GM23338 (cell line): ENCODE results near the gene EFCAB8. TPM values are rescaled to one million over a fixed set of nuclear protein-coding genes. Genes with fewer than 3 reads are reported as not detected.

Source experiments
- ATAC-seq: fragments of 200-7000 bp; cut with Tn5 transposase; 3 replicates; pipeline ENCODE4 v1.9.1; 2020
- DNase-seq: peaks from one replicate; pipeline ENCODE4 v3.0.0-alpha.2; 2015; ENCODE audit warnings: low spot score
- H2AFZ ChIP-seq: fragments of 200-600 bp; sonication (generic); 2 replicates; pipeline ENCODE4 v1.8.0; 2016; ENCODE audit warnings: antibody characterized with exemption, mild to moderate bottlenecking, moderate library complexity
- H3F3A ChIP-seq: fragments of 200-600 bp; sonication (generic); replicated peaks from 2 replicates; pipeline ENCODE4 v1.8.0; 2017; ENCODE audit warnings: antibody characterized with exemption, mixed run types, low read depth
- H3K27ac ChIP-seq: fragments of 200-600 bp; sonication (generic); 2 replicates; pipeline ENCODE4 v1.6.1; 2016; ENCODE audit warnings: low read depth
- H3K27me3 ChIP-seq: fragments of 200-600 bp; sonication (generic); 2 replicates; pipeline ENCODE4 v1.8.0; 2016; ENCODE audit warnings: mild to moderate bottlenecking, mixed run types, moderate library complexity; ENCODE audit not compliant: insufficient read depth
- H3K36me3 ChIP-seq: fragments of 200-600 bp; sonication (generic); 2 replicates; pipeline ENCODE4 v1.8.0; 2016; ENCODE audit warnings: mild to moderate bottlenecking; ENCODE audit not compliant: insufficient read depth
- H3K4me1 ChIP-seq: fragments of 200-600 bp; sonication (generic); 2 replicates; pipeline ENCODE4 v1.8.0; 2016; ENCODE audit warnings: mild to moderate bottlenecking, moderate library complexity; ENCODE audit not compliant: insufficient read depth
- H3K4me2 ChIP-seq: fragments of 200-600 bp; sonication (generic); 2 replicates; pipeline ENCODE4 v1.7.1; 2017; ENCODE audit warnings: mixed run types
- H3K4me3 ChIP-seq: fragments of 200-600 bp; sonication (generic); 2 replicates; pipeline ENCODE4 v1.6.1; 2016; ENCODE audit warnings: mixed run types
- H3K79me2 ChIP-seq: fragments of 200-600 bp; sonication (generic); replicated peaks from 2 replicates; pipeline ENCODE4 v1.8.0; 2017; ENCODE audit warnings: mild to moderate bottlenecking; ENCODE audit not compliant: insufficient read depth
- H3K9me2 ChIP-seq: fragments of 200-600 bp; sonication (generic); 2 replicates; pipeline ENCODE4 v1.8.0; 2017; ENCODE audit not compliant: insufficient read depth
- H4K20me1 ChIP-seq: fragments of 200-600 bp; sonication (generic); replicated peaks from 2 replicates; pipeline ENCODE4 v1.8.0; 2017; ENCODE audit warnings: mild to moderate bottlenecking; ENCODE audit not compliant: insufficient read depth
- H3K27ac Mint-ChIP-seq: 2 replicates; pipeline ENCODE4 v1.8.0; 2020; ENCODE audit warnings: inconsistent platforms, mild to moderate bottlenecking, moderate library complexity, mixed read lengths
- H3K27me3 Mint-ChIP-seq: 3 replicates; pipeline ENCODE4 v1.8.0; 2022; ENCODE audit warnings: low read depth, mild to moderate bottlenecking, moderate library complexity, mixed read lengths, inconsistent platforms; ENCODE audit not compliant: insufficient read depth, poor library complexity
- H3K36me3 Mint-ChIP-seq: 3 replicates; pipeline ENCODE4 v1.8.0; 2021; ENCODE audit warnings: low read depth, mild to moderate bottlenecking, inconsistent platforms, moderate library complexity, mixed read lengths
- H3K4me1 Mint-ChIP-seq: 3 replicates; pipeline ENCODE4 v1.8.0; 2020; ENCODE audit warnings: mild to moderate bottlenecking, inconsistent platforms, mixed read lengths
- H3K4me3 Mint-ChIP-seq: 3 replicates; pipeline ENCODE4 v1.8.0; 2021; ENCODE audit warnings: moderate library complexity, mild to moderate bottlenecking, inconsistent platforms, mixed read lengths
- H3K9me3 Mint-ChIP-seq: 3 replicates; pipeline ENCODE4 v1.8.0; 2020; ENCODE audit warnings: moderate library complexity, mild to moderate bottlenecking, inconsistent platforms, mixed read lengths
- CREB1 ChIP-seq: fragments of 250-450 bp; sonication (Bioruptor Pico); IDR thresholded peaks from 2 replicates; pipeline ENCODE4 v1.5.0; 2020; ENCODE audit warnings: low read depth, mild to moderate bottlenecking, moderate library complexity
- EZH2 ChIP-seq: fragments of 200-600 bp; sonication (generic); IDR thresholded peaks from one replicate; pipeline ENCODE4 v1.8.0; 2017; ENCODE audit warnings: antibody characterized with exemption, mild to moderate bottlenecking, low read depth; ENCODE audit not compliant: unreplicated experiment
- EZH2phosphoT487 ChIP-seq: fragments of 200-600 bp; sonication (generic); IDR thresholded peaks from one replicate; pipeline ENCODE4 v1.8.1; 2018; ENCODE audit warnings: antibody characterized with exemption; ENCODE audit not compliant: unreplicated experiment
- JUNB ChIP-seq: IDR thresholded peaks from one replicate; pipeline ENCODE4 v1.6.1; 2016; ENCODE audit warnings: antibody characterized with exemption; ENCODE audit not compliant: unreplicated experiment
- NANOG ChIP-seq: IDR thresholded peaks from 2 replicates; pipeline ENCODE4 v1.6.1; 2016; ENCODE audit warnings: antibody characterized with exemption, borderline replicate concordance
- POLR2AphosphoS5 ChIP-seq: IDR thresholded peaks from 2 replicates; pipeline ENCODE4 v1.6.1; 2016; ENCODE audit warnings: antibody characterized with exemption, low read depth
- REST ChIP-seq: IDR thresholded peaks from one replicate; pipeline ENCODE4 v1.6.1; 2018; ENCODE audit warnings: antibody characterized with exemption; ENCODE audit not compliant: unreplicated experiment
- STAT1 ChIP-seq: IDR thresholded peaks from one replicate; pipeline ENCODE4 v1.6.1; 2016; ENCODE audit warnings: antibody characterized with exemption; ENCODE audit not compliant: unreplicated experiment
- ZNF114 ChIP-seq: fragments of 250-450 bp; sonication (Bioruptor Pico); IDR thresholded peaks from 2 replicates; pipeline ENCODE4 v1.5.0; 2020; ENCODE audit warnings: mild to moderate bottlenecking, moderate library complexity
- ZNF331 ChIP-seq: fragments of 250-450 bp; sonication (Bioruptor Pico); IDR thresholded peaks from 2 replicates; pipeline ENCODE4 v1.5.0; 2020; ENCODE audit warnings: low read depth, mild to moderate bottlenecking, moderate library complexity
- polyA plus RNA-seq: library from polyadenylated mRNA; unstranded; fragments of >200 nt; fragmentation: Nextera tagmentation; extraction: Ambion mirVana; gene quantifications from 2 replicates; pipeline ENCODE4 v1.2.1, GENCODE V29; 2016
- total RNA-seq: library from RNA; depleted of rRNA; stranded (reverse); fragments of >200 nt; shearing (Covaris generic); gene quantifications from 2 replicates; pipeline ENCODE4 v1.2.3, GENCODE V29; 2014
- TF ChIP-seq, protein P1 (sequence below): IDR thresholded peaks from 2 replicates; pipeline ENCODE4 v1.6.1; 2016; ENCODE audit warnings: antibody characterized with exemption
- TF ChIP-seq, protein P2 (sequence below), 2 experiments: fragments of 200-600 bp in 1 of 2; sonication (generic) in 1 of 2; conservative IDR thresholded peaks; 2 replicates each; pipeline versions ENCODE4 v1.5.1 to v1.6.1; 2016 to 2017; ENCODE audit warnings: antibody characterized with exemption in 2 of 2, low read depth in 2 of 2, mild to moderate bottlenecking in 2 of 2, moderate library complexity in 1 of 2

Gene EFCAB8
- total and polyA plus RNA-seq, 2 experiments from 2014 or later: 0.35 TPM; not detected in 1

GRCh38 chr20:32831982-32832381 is 26.7 kb upstream of the EFCAB8 start:
- Histone ChIP-seq H3K79me2 (peaks cover 99% of the 10 kb centered on the region), H3K36me3 (peaks cover 70% of the 10 kb centered on the region), H3K27ac (no peak overlapping the region; the same call in 1 of the 2 replicates), H3K27me3 (no peaks in the 10 kb centered on the region), H4K20me1 (peaks cover 42% of the 10 kb centered on the region), H2AFZ (no peak overlapping the region), H3F3A (peaks cover 33% of the 10 kb centered on the region), H3K4me2 (no peak overlapping the region), H3K9me2 (no peaks in the 10 kb centered on the region), H3K4me1 (peaks cover 4% of the 10 kb centered on the region; the same call in 1 of the 2 replicates), H3K4me3 (no peak overlapping the region)
- TF ChIP-seq ZNF331 (CRISPR knock-in tag) (no peak), ZNF114 (CRISPR knock-in tag) (no peak), REST (no peak), JUNB (no peak), NANOG (no peak), EZH2phosphoT487 (no peak), POLR2AphosphoS5 (no peak), STAT1 (no peak), EZH2 (no peak)
- TF ChIP-seq, protein P1, sequence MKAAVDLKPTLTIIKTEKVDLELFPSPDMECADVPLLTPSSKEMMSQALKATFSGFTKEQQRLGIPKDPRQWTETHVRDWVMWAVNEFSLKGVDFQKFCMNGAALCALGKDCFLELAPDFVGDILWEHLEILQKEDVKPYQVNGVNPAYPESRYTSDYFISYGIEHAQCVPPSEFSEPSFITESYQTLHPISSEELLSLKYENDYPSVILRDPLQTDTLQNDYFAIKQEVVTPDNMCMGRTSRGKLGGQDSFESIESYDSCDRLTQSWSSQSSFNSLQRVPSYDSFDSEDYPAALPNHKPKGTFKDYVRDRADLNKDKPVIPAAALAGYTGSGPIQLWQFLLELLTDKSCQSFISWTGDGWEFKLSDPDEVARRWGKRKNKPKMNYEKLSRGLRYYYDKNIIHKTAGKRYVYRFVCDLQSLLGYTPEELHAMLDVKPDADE: no peak
- peaks cover 4% of the 10 kb centered on the region for H3K27me3 Mint-ChIP-seq
- H3K4me3 Mint-ChIP-seq: no peak overlapping the region
- no peak overlapping the region for H3K27ac Mint-ChIP-seq
- peaks cover 86% of the 10 kb centered on the region for H3K36me3 Mint-ChIP-seq
- DNase-seq: no peak
- ATAC-seq: no peak
- H3K9me3 Mint-ChIP-seq: no peaks in the 10 kb centered on the region
- peaks cover 2% of the 10 kb centered on the region; the same call in 2 of the 3 replicates for H3K4me1 Mint-ChIP-seq

- H3K9me3 Mint-ChIP-seq: no peaks in the 10 kb centered on the region
- no peak overlapping the region for H3K27ac Mint-ChIP-seq
- Histone ChIP-seq H3K79me2 (peaks cover 97% of the 10 kb centered on the region), H3K36me3 (peaks cover 71% of the 10 kb centered on the region), H3K4me1 (peaks cover 4% of the 10 kb centered on the region; the same call in 1 of the 2 replicates), H2AFZ (no peak overlapping the region), H3K4me2 (no peak overlapping the region), H3K27me3 (no peaks in the 10 kb centered on the region), H3K4me3 (no peak overlapping the region), H3K27ac (no peak overlapping the region; the same call in 1 of the 2 replicates), H4K20me1 (peaks cover 35% of the 10 kb centered on the region), H3F3A (peaks cover 33% of the 10 kb centered on the region), H3K9me2 (no peaks in the 10 kb centered on the region)
- H3K4me3 Mint-ChIP-seq: no peak overlapping the region
- peaks cover 86% of the 10 kb centered on the region for H3K36me3 Mint-ChIP-seq
- DNase-seq: no peak
- H3K27me3 Mint-ChIP-seq: peaks cover 4% of the 10 kb centered on the region
- H3K4me1 Mint-ChIP-seq: peaks cover 2% of the 10 kb centered on the region; the same call in 2 of the 3 replicates
- ATAC-seq: no peak
- no peak for TF ChIP-seq STAT1
- TF ChIP-seq, protein P1: no peak
- TF ChIP-seq ZNF114 (CRISPR knock-in tag): no peak
- TF ChIP-seq EZH2phosphoT487: no peak
- no peak for TF ChIP-seq NANOG
- no peak for TF ChIP-seq REST
- no peak for TF ChIP-seq ZNF331 (CRISPR knock-in tag)
- TF ChIP-seq JUNB: no peak
- no peak for TF ChIP-seq EZH2
- TF ChIP-seq, protein P2, sequence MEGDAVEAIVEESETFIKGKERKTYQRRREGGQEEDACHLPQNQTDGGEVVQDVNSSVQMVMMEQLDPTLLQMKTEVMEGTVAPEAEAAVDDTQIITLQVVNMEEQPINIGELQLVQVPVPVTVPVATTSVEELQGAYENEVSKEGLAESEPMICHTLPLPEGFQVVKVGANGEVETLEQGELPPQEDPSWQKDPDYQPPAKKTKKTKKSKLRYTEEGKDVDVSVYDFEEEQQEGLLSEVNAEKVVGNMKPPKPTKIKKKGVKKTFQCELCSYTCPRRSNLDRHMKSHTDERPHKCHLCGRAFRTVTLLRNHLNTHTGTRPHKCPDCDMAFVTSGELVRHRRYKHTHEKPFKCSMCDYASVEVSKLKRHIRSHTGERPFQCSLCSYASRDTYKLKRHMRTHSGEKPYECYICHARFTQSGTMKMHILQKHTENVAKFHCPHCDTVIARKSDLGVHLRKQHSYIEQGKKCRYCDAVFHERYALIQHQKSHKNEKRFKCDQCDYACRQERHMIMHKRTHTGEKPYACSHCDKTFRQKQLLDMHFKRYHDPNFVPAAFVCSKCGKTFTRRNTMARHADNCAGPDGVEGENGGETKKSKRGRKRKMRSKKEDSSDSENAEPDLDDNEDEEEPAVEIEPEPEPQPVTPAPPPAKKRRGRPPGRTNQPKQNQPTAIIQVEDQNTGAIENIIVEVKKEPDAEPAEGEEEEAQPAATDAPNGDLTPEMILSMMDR (conservative IDR thresholded peaks at IDR 0.05; ENCODE audit: low read depth in 2 of 2): no peak
- no peak for TF ChIP-seq POLR2AphosphoS5
- no peak for TF ChIP-seq CREB1 (CRISPR knock-in tag)
Observed at GRCh38 chr20:32832664-32833063, 26.1 kb upstream of the EFCAB8 start.
